ENCODE results near the gene OPCML.

The OPCML gene

GRCh38 chr11:132556316-132556715 is 976.0 kb downstream of the OPCML start:
- no peak for ATAC-seq
- TF ChIP-seq ZC3H10 (CRISPR knock-in tag; IDR thresholded peaks at IDR 0.05) (no peak), OSR1 (CRISPR knock-in tag; IDR thresholded peaks at IDR 0.05) (no peak), CSDC2 (CRISPR knock-in tag; IDR thresholded peaks at IDR 0.05) (no peak), CREB5 (CRISPR knock-in tag; IDR thresholded peaks at IDR 0.05; ENCODE audit: low read depth) (no peak), ZNF70 (CRISPR knock-in tag; IDR thresholded peaks at IDR 0.05) (no peak), ISL1 (CRISPR knock-in tag; IDR thresholded peaks at IDR 0.05) (no peak), CSRNP3 (CRISPR knock-in tag; IDR thresholded peaks at IDR 0.05) (no peak), TCF4 (CRISPR knock-in tag; IDR thresholded peaks at IDR 0.05; ENCODE audit: borderline replicate concordance) (no peak), GLIS3 (CRISPR knock-in tag; IDR thresholded peaks at IDR 0.05) (no peak), ZNF565 (CRISPR knock-in tag; conservative IDR thresholded peaks at IDR 0.05; ENCODE audit: low read depth) (no peak), ARNTL (CRISPR knock-in tag; IDR thresholded peaks at IDR 0.05; ENCODE audit: borderline replicate concordance, low read depth) (no peak), PPARA (CRISPR knock-in tag; IDR thresholded peaks at IDR 0.05; ENCODE audit: borderline replicate concordance) (no peak), PATZ1 (CRISPR knock-in tag; IDR thresholded peaks at IDR 0.05; ENCODE audit: borderline replicate concordance) (no peak), RARB (CRISPR knock-in tag; IDR thresholded peaks at IDR 0.05) (no peak), BACH2 (CRISPR knock-in tag; IDR thresholded peaks at IDR 0.05; ENCODE audit: borderline replicate concordance) (no peak), ZFP30 (CRISPR knock-in tag; IDR thresholded peaks at IDR 0.05) (no peak), SNAI2 (CRISPR knock-in tag; IDR thresholded peaks at IDR 0.05) (no peak), POU6F1 (CRISPR knock-in tag; IDR thresholded peaks at IDR 0.05; ENCODE audit: borderline replicate concordance, low read depth) (no peak), TOX (CRISPR knock-in tag; IDR thresholded peaks at IDR 0.05; ENCODE audit: borderline replicate concordance) (no peak), TSHZ2 (CRISPR knock-in tag; IDR thresholded peaks at IDR 0.05) (no peak)

- TF ChIP-seq CSDC2 (CRISPR knock-in tag; IDR thresholded peaks at IDR 0.05) (no peak), PATZ1 (CRISPR knock-in tag; IDR thresholded peaks at IDR 0.05; ENCODE audit: borderline replicate concordance) (no peak), SNAI2 (CRISPR knock-in tag; IDR thresholded peaks at IDR 0.05) (no peak), TSHZ2 (CRISPR knock-in tag; IDR thresholded peaks at IDR 0.05) (no peak), ZFP3 (CRISPR knock-in tag; IDR thresholded peaks at IDR 0.05) (no peak), ZNF70 (CRISPR knock-in tag; IDR thresholded peaks at IDR 0.05) (no peak), RARB (CRISPR knock-in tag; IDR thresholded peaks at IDR 0.05) (no peak)
- ATAC-seq: no peak
Observed at GRCh38 chr11:132555617-132556016, 976.7 kb downstream of the OPCML start.

Measured in SK-N-SH treated with all-trans-retinoic acid at 6 μM for 48 hours (cell line).